Measurements from ENCODE around the gene ARID1A. TPM values are rescaled to one million over a fixed set of nuclear protein-coding genes. Genes with fewer than 3 reads are reported as not detected.

The ARID1A gene
- total RNA-seq, 2 experiments from 2014 or later = 55.2 to 123 TPM

DNA sequence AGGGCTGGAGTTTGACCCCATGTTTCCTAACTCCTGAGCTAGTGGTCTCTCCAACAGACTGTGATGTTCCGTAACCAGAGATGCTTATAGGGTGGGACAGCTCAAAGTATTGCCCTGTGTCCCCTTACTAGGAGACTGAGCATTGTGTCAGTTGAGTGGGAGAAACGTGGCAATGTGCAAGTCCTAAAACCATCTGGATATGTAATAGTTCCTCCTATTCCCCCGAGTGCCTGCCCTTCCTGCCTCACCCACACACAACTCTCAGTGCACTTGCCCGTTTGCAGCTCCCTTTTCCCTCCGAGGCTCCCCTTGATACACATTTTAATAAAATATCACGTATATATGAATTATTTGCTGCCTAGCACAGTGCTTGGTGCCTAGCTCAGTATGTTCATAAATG, 95.3 kb downstream of the ARID1A start:
- no peak overlapping the region for H2AFZ ChIP-seq (ENCODE audit: low read length)
- H3K4me1 ChIP-seq (ENCODE audit: insufficient read depth, low read length, poor library complexity, severe bottlenecking) = peaks cover 48% of the 10 kb centered on the region
- TF ChIP-seq EZH2phosphoT487 (IDR thresholded peaks at IDR 0.05; ENCODE audit: borderline replicate concordance, low read depth, low read length) = no peak
- TF ChIP-seq, protein P1, sequence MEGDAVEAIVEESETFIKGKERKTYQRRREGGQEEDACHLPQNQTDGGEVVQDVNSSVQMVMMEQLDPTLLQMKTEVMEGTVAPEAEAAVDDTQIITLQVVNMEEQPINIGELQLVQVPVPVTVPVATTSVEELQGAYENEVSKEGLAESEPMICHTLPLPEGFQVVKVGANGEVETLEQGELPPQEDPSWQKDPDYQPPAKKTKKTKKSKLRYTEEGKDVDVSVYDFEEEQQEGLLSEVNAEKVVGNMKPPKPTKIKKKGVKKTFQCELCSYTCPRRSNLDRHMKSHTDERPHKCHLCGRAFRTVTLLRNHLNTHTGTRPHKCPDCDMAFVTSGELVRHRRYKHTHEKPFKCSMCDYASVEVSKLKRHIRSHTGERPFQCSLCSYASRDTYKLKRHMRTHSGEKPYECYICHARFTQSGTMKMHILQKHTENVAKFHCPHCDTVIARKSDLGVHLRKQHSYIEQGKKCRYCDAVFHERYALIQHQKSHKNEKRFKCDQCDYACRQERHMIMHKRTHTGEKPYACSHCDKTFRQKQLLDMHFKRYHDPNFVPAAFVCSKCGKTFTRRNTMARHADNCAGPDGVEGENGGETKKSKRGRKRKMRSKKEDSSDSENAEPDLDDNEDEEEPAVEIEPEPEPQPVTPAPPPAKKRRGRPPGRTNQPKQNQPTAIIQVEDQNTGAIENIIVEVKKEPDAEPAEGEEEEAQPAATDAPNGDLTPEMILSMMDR (conservative IDR thresholded peaks at IDR 0.05; ENCODE audit: low read length) = no peak
- intact Hi-C loops (cut with micrococcal nuclease; ENCODE audit: unreplicated experiment) = no loop called here
- DNase-seq (ENCODE audit: low spot score) = no peak
- no peak overlapping the region for H3K4me3 ChIP-seq (ENCODE audit: low read depth, low read length, poor library complexity, severe bottlenecking)
- H3K4me2 ChIP-seq (ENCODE audit: low read length) = no peak overlapping the region
- peaks cover 10% of the 10 kb centered on the region; the same call in 1 of the 2 replicates for H3K36me3 ChIP-seq (ENCODE audit: insufficient read depth, low read length)
- CTCF ChIA-PET (ENCODE audit: unreplicated experiment) = interaction anchor here (1.0 to 2.3 kb wide), 2 partner anchors 114 to 187 kb away, joined by 3 to 9 read pairs; no protein-coding TSS in a partner anchor
- POLR2A ChIA-PET = interaction anchor here (0.6 to 5.1 kb wide), 8 partner anchors 9 to 191 kb away, joined by 3 to 36 read pairs (median 4); no protein-coding TSS in a partner anchor
- no peaks in the 10 kb centered on the region for H3K79me2 ChIP-seq (ENCODE audit: insufficient read depth, low read depth, low read length)
- H3K9me3 ChIP-seq (ENCODE audit: low read length) = no peaks in the 10 kb centered on the region
- no TSS peak for BruUV-seq (replicated peaks)
- H4K20me1 ChIP-seq (ENCODE audit: insufficient read depth, low read length) = no peaks in the 10 kb centered on the region
- no peaks in the 10 kb centered on the region for H3K9me2 ChIP-seq (ENCODE audit: insufficient read depth, low read length)
- no peak overlapping the region for H3K27ac ChIP-seq (ENCODE audit: low read depth, low read length, poor library complexity, severe bottlenecking)

DNA sequence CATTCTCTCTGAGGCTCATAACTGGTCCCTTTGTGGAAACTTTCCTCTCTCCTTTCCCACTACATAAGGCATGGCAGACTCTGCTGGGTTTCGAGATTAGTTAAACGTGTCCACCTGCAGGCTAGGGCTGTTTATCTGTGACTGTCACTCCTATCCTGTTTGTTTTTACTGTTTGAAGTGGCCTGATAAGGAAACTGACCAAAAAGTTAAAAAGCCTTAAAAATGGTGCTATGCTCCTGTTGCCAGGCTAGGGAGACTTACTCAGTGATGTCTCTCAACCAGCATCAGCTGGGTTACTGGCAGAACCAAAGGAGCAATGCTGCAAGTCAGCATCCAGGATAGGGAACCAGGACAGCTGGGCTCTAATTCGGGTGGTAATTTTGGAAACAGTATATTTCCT, 95.8 kb downstream of the ARID1A start:
- ChIA-PET CTCF (ENCODE audit: unreplicated experiment) (no interaction called here), POLR2A (interaction anchor here (0.6 to 5.1 kb wide), 5 partner anchors 40 to 192 kb away, joined by 3 to 36 read pairs (median 4); no protein-coding TSS in a partner anchor)
- intact Hi-C loops (cut with micrococcal nuclease; ENCODE audit: unreplicated experiment) = no loop called here

GRCh38 chr1:26792924-26793323, 97.1 kb downstream of the ARID1A start:
- Histone ChIP-seq H3K79me2 (ENCODE audit: insufficient read depth, low read depth, low read length) (no peaks in the 10 kb centered on the region), H3K4me1 (ENCODE audit: insufficient read depth, low read length, poor library complexity, severe bottlenecking) (peaks cover 35% of the 10 kb centered on the region), H3K9me2 (ENCODE audit: insufficient read depth, low read length) (no peaks in the 10 kb centered on the region), H3K27ac (ENCODE audit: low read depth, low read length, poor library complexity, severe bottlenecking) (no peak overlapping the region), H3K4me2 (ENCODE audit: low read length) (no peak overlapping the region), H3K9me3 (ENCODE audit: low read length) (no peaks in the 10 kb centered on the region), H2AFZ (ENCODE audit: low read length) (no peak overlapping the region), H4K20me1 (ENCODE audit: insufficient read depth, low read length) (no peaks in the 10 kb centered on the region), H3K36me3 (ENCODE audit: insufficient read depth, low read length) (peaks cover 10% of the 10 kb centered on the region; the same call in 1 of the 2 replicates), H3K4me3 (ENCODE audit: low read depth, low read length, poor library complexity, severe bottlenecking) (no peak overlapping the region)
- ChIA-PET POLR2A (no interaction called here), CTCF (ENCODE audit: unreplicated experiment) (no interaction called here)
- BruUV-seq (replicated peaks) = no TSS peak
- intact Hi-C loops (cut with micrococcal nuclease; ENCODE audit: unreplicated experiment) = no loop called here
- no peak for DNase-seq (ENCODE audit: low spot score)
- TF ChIP-seq, protein P1 (conservative IDR thresholded peaks at IDR 0.05; ENCODE audit: low read length) = no peak
- no peak for TF ChIP-seq EZH2phosphoT487 (IDR thresholded peaks at IDR 0.05; ENCODE audit: borderline replicate concordance, low read depth, low read length)

More for the DNA sequence above, 95.8 kb downstream of the ARID1A start:
- Histone ChIP-seq H3K9me3 (ENCODE audit: low read length) (no peaks in the 10 kb centered on the region), H2AFZ (ENCODE audit: low read length) (no peak overlapping the region), H3K79me2 (ENCODE audit: insufficient read depth, low read depth, low read length) (no peaks in the 10 kb centered on the region), H3K27ac (ENCODE audit: low read depth, low read length, poor library complexity, severe bottlenecking) (no peak overlapping the region), H3K4me1 (ENCODE audit: insufficient read depth, low read length, poor library complexity, severe bottlenecking) (peaks cover 44% of the 10 kb centered on the region), H3K36me3 (ENCODE audit: insufficient read depth, low read length) (peaks cover 10% of the 10 kb centered on the region; the same call in 1 of the 2 replicates), H3K4me3 (ENCODE audit: low read depth, low read length, poor library complexity, severe bottlenecking) (no peak overlapping the region), H4K20me1 (ENCODE audit: insufficient read depth, low read length) (no peaks in the 10 kb centered on the region), H3K4me2 (ENCODE audit: low read length) (no peak overlapping the region), H3K9me2 (ENCODE audit: insufficient read depth, low read length) (no peaks in the 10 kb centered on the region)
- DNase-seq (ENCODE audit: low spot score) = no peak
- TF ChIP-seq, protein P1 (conservative IDR thresholded peaks at IDR 0.05; ENCODE audit: low read length) = no peak
- TF ChIP-seq EZH2phosphoT487 (IDR thresholded peaks at IDR 0.05; ENCODE audit: borderline replicate concordance, low read depth, low read length) = no peak
- BruUV-seq (replicated peaks) = no TSS peak

Data from OCI-LY7 (cell line).